IPS-NIHi7 (cell line): Measurements from ENCODE around the gene UMAD1.

Experiments used
- DNase-seq: peaks from one replicate; pipeline ENCODE4 v3.0.0; 2012; ENCODE audit warnings: mixed read lengths; ENCODE audit errors: extremely low spot score

The UMAD1 gene

GRCh38 chr7:7830122-7830878 is 189.7 kb downstream of the UMAD1 start:
- no peak for DNase-seq

GRCh38 chr7:7832518-7832917 is 192.0 kb downstream of the UMAD1 start:
- DNase-seq = no peak

GRCh38 chr7:7834761-7835160 is 194.2 kb downstream of the UMAD1 start:
- no peak for DNase-seq

GRCh38 chr7:7841027-7841426 is 200.5 kb downstream of the UMAD1 start:
- DNase-seq = no peak

- no peak for DNase-seq
Measured at GRCh38 chr7:7843240-7843639, 202.7 kb downstream of the UMAD1 start.

- DNase-seq = no peak
Measured at GRCh38 chr7:7843972-7844371, 203.4 kb downstream of the UMAD1 start.

GRCh38 chr7:7848246-7848645 is 207.7 kb downstream of the UMAD1 start:
- no peak for DNase-seq

GRCh38 chr7:7848892-7849291 is 208.3 kb downstream of the UMAD1 start:
- no peak for DNase-seq

GRCh38 chr7:7850150-7850549 is 209.6 kb downstream of the UMAD1 start:
- DNase-seq = no peak

GRCh38 chr7:7851381-7851780 is 210.8 kb downstream of the UMAD1 start:
- DNase-seq = no peak

- no peak for DNase-seq
Measured at GRCh38 chr7:7851991-7852390, 211.4 kb downstream of the UMAD1 start.

GRCh38 chr7:7857143-7857583 is 216.6 kb downstream of the UMAD1 start:
- no peak for DNase-seq

GRCh38 chr7:7858559-7858958 is 218.0 kb downstream of the UMAD1 start:
- DNase-seq = no peak

- no peak for DNase-seq
Measured at GRCh38 chr7:7859411-7859810, 218.9 kb downstream of the UMAD1 start.

- no peak for DNase-seq
Measured at GRCh38 chr7:7861211-7861633, 220.7 kb downstream of the UMAD1 start.

- no peak for DNase-seq
Measured at GRCh38 chr7:7862393-7862792, 221.8 kb downstream of the UMAD1 start.

GRCh38 chr7:7867846-7868571 is 227.5 kb downstream of the UMAD1 start:
- peak; percentile 19 for DNase-seq

- DNase-seq = no peak
Measured at GRCh38 chr7:7868572-7868899, 228.0 kb downstream of the UMAD1 start.

- DNase-seq = no peak
Measured at GRCh38 chr7:7869036-7869435, 228.5 kb downstream of the UMAD1 start.

- DNase-seq = no peak
Measured at GRCh38 chr7:7869651-7870050, 229.1 kb downstream of the UMAD1 start.

GRCh38 chr7:7870555-7870954 is 230.0 kb downstream of the UMAD1 start:
- no peak for DNase-seq

GRCh38 chr7:7876419-7876818 is 235.9 kb downstream of the UMAD1 start:
- DNase-seq = no peak

- no peak for DNase-seq
Measured at GRCh38 chr7:7881581-7881980, 241.0 kb downstream of the UMAD1 start.
